Measurements from ENCODE around the gene SLC26A6.

The SLC26A6 gene

DNA sequence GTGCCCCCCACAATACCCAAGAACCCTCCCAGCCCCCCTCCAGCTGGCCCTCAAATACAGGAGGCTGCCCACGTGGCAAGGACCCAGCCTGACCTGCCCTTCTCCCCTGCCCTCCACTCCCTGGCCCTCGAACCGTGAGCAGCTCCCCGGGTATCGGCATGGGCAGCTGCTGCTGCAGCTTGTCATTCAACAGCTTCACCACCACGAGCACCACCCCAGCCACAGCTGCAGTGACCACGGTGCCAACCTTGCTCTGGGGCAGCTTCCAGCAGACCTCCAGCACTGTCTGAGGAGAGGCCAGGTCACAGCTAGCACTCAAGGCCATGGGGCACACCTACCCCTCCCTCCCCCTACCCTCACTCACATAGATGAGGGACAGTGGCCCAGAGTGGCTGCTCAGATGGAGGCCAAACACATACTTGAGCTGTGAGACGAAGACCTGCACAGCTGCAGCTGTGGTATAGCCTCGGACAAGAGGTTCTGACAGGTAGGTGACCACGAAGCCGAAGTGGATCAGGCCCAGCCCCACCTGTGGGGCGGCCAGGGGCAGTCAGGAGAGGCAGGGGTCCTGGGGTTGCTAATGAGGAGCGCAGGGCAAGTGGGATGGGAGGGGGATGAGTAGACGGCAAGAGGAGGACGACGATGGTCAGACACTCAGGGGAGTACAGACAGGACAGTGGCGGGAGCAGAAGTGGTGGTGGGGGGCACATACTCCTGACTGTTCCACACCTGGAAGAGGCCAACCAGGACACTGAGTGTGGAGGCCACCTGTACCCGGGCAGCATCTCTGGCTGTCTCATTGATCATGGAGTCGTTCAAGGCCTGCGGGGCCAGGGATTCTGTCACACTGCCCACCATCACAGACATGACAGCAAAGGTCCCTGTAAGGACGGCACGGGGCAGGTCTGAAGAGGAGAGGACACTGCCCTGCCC is 3.5 kb downstream of the SLC26A6 start:
- no peak for DNase-seq

- no peak for DNase-seq
Measured at GRCh38 chr3:48630833-48631232, 4.4 kb downstream of the SLC26A6 start.

- no peak for DNase-seq
Measured at GRCh38 chr3:48630407-48630806, 4.9 kb downstream of the SLC26A6 start.

DNA sequence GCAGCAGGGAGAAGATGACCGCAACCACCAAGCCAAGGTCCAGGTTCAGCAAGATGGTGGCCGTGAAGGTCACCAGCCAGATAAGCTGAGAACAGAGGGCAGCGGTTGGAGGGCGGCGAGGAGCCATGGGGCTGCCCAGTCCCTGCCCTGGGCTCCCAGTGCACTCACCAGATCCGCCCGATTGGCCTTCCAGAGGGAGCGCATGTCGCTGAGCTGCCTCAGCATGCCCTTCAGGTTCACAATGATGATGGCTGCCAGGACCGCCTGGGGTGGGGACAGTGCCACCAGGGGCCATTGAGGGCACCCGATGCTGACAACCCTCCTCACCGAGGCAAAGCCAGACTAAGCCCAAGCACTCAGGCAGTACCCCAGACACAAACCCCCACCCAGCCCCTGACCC is 5.4 kb downstream of the SLC26A6 start:
- no peak for DNase-seq

GRCh38 chr3:48628277-48629017 is 6.8 kb downstream of the SLC26A6 start:
- no peak for DNase-seq

DNA sequence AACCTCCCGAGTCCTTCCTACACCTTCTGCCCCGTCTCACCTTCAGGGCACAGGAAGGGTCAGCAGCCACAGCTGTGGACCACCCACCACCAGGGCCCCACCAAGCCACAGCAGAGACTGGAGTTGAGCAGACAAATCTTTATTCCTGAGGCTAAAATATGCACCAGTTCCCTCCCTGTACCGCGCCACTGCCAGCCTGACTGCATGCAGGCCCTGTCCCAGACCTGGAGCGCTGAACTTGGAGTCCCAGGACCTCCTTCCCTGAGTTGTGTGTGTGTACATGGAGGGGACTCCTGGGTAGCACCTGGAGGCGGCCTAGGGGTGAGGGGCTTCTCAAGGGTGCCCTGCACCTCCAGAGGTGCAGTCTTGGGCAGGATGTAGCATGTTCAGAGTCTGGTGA is 9.7 kb downstream of the SLC26A6 start:
- DNase-seq: no peak

- no peak for DNase-seq
Measured at GRCh38 chr3:48624767-48625166, 10.5 kb downstream of the SLC26A6 start.

DNA sequence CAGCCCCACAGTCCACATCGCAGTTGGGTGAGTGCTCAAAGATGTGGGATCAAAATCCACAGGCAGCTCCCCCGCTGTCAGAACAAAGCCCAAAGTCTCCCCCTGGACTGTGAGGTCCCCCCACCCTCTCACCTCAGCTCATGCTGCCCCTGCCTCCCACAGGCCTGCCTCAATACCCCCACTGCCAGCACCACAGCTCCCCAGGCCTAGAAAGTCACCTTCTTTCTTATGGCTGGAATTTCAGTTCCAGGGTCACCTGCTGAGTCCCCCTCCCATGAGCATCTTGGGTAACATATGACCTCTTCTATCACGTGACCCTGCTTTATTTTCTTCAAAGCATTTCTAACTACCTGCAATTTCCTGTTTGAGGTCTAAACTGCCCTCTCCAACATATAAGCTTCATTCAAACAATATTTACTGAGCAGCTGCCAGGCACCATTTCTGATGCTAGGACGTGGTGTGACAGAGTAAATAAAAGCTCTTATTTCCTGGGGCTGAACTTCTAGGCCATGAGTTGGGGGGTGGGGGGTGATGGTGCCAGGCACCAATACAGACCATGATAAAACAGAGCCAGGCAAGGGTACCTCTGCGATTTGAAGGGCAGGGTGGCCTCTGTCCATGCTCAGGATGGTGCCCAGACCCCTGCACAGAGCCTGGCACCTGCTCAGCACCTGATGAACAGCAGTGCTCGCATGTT is 11.3 kb downstream of the SLC26A6 start:
- no peak for DNase-seq

DNA sequence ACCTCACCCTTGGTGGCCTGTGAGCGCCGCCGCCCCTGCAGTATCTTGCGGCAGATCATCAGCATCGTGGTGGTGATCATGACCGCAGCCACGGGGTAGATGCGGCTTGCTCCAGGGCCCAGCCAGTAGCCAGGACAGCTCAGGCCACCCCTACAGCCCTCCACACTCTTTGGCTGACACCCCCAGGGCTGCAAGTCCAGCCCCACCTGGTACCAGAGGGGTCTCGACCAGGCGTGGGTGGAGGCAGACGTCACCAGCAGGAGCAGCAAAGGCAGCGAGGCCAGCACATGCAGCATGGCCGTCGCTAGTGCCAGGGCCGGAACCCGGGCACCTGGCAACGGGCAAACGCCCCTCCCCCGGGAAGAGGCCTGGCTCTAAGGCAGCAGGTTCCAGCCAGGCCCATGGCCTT is 13.8 kb downstream of the SLC26A6 start, which contains the start of gene TMEM89:
TSS of gene TMEM89 (minus strand) at position 309 of the 409 bp plus-strand sequence. CDS start at position 296, 13 bp downstream.
- no peak for DNase-seq

GRCh38 chr3:48619541-48620524 is 15.4 kb downstream of the SLC26A6 start:
- no peak for DNase-seq

GRCh38 chr3:48617559-48617958 is 17.7 kb downstream of the SLC26A6 start:
- DNase-seq: no peak

GRCh38 chr3:48614044-48614443 is 21.2 kb downstream of the SLC26A6 start:
- DNase-seq: no peak

GRCh38 chr3:48612309-48612708 is 23.0 kb downstream of the SLC26A6 start:
- DNase-seq: no peak

- DNase-seq: peak; percentile 94
Measured at GRCh38 chr3:48609088-48610005, 25.9 kb downstream of the SLC26A6 start, which contains the start of gene UQCRC1. Gene UQCRC1, minus strand, starts transcription at chr3:48609646. Its CDS starts 26 bp downstream, at chr3:48609620.

DNA sequence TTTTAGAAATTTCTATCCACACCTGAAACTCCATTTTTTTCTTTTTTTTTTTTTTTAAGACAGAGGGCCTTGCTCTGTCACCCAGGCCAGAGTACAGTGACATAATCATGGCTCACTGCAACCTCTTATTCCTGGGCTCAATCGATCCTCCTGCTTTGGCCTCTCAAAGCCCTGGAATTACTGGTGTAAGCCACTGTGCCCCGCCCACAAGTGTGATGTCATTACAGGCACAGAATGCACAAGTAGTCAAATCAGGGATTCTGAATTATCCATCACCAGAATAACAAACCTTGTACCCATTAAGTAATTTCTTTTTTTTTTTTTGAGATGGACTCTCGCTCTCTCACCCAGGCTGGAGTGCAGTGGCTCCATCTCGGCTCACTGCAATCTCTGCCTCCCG is 27.7 kb downstream of the SLC26A6 start:
- DNase-seq: no peak

- DNase-seq: no peak
Measured at GRCh38 chr3:48601622-48601994, 33.7 kb downstream of the SLC26A6 start.

DNA sequence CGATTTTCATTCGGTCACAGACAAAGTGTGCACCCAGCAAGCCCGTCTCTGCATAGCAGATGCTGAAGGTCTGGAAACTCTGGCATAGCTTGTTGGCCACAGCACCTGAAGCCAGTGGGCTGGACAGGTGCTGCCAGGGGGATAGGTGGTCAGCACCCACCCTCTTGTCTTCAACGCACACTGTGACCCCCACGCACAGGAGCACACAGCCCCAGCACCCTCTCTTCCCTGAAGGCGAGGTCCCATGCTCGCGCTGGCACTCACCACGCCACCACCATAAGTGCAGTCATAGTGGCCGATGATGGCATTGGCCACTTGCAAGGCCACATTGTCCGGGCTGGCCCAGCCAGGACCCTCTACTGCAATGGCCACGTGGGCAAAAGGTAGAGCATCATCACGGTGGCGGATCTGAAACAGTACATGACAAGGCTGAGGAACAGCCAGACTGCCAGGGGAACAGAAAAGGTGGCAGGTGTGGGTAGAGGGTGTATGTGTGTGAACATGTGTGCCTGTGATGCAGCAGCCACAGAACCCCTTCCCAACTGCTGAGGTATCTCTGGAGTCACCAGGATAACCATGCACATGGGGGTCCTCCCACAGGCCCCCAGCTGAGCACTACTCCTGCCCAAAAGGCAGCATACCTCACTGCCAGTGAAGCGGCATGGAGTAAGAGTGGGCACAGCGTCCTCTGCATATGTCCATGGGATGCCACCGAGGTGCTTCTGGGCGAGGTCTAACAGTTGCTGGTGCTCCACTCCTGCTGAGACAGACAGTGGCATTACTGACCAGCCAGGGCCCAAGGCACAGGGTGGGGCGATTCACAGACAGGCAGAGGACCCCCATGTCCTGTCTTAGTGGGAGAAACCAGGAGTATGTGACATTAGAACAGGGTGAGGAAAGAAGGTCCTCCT is 34.3 kb downstream of the SLC26A6 start:
- no peak for DNase-seq

GRCh38 chr3:48599509-48600285 is 35.6 kb downstream of the SLC26A6 start:
- DNase-seq: no peak

GRCh38 chr3:48599077-48599501 is 36.2 kb downstream of the SLC26A6 start:
- DNase-seq: no peak
